Panc1 (cell line): ENCODE measurements around the gene RAPGEF5. TPM values are rescaled to one million over a fixed set of nuclear protein-coding genes. Genes with fewer than 3 reads are reported as not detected.

Experiments used
- ATAC-seq: fragments of 200-7000 bp; cut with Tn5 transposase; 2 replicates; pipeline ENCODE4 v1.9.1; 2020; ENCODE audit warnings: mild to moderate bottlenecking, moderate library complexity
- BruUV-seq: library from RNA; stranded (reverse); fragments of 400-500 nt; replicated peaks from 2 replicates; lab custom pipeline; 2021; lab: Mats Ljungman, UMichigan
- CTCF ChIA-PET: fragments of 300-600 bp; sonication (Branson Sonifier 250); formaldehyde crosslinking; loops from one replicate; lab custom pipeline; 2022; ENCODE audit warnings: antibody characterized with exemption; lab: Charles Lee
- POLR2A ChIA-PET: fragments of 300-600 bp; sonication (Branson Sonifier 250); formaldehyde crosslinking; loops from one replicate; lab custom pipeline; 2022; ENCODE audit warnings: antibody characterized with exemption; lab: Charles Lee
- DNase-seq: peaks from one replicate; pipeline ENCODE4 v3.0.0-alpha.2; 2010; ENCODE audit warnings: low read depth, low spot score
- H3K27ac ChIP-seq: 2 replicates; pipeline ENCODE4 v1.5.1; 2011; ENCODE audit warnings: mild to moderate bottlenecking, low read length, inconsistent platforms
- H3K27me3 ChIP-seq: fragments of 200-500 bp; sonication (Bioruptor generic); 2 replicates; pipeline ENCODE4 v1.6.0; 2014; ENCODE audit warnings: low read length, inconsistent platforms; ENCODE audit not compliant: control insufficient read depth, insufficient read depth
- H3K36me3 ChIP-seq: fragments of 200-500 bp; sonication (Bioruptor generic); 2 replicates; pipeline ENCODE4 v1.5.1; 2014; ENCODE audit warnings: inconsistent platforms, mild to moderate bottlenecking, low read length, moderate library complexity; ENCODE audit not compliant: control insufficient read depth, insufficient read depth
- H3K4me1 ChIP-seq: 2 replicates; pipeline ENCODE4 v1.5.1; 2011; ENCODE audit warnings: inconsistent platforms, mild to moderate bottlenecking, low read length, moderate library complexity; ENCODE audit not compliant: control insufficient read depth, insufficient read depth
- H3K4me3 ChIP-seq, 2 experiments: 2 replicates each; pipeline ENCODE4 v1.5.1; 2011 to 2012; ENCODE audit warnings: low read depth in 2 of 2, low read length in 2 of 2, mild to moderate bottlenecking in 2 of 2, inconsistent platforms in 1 of 2, moderate library complexity in 1 of 2
- H3K9me3 ChIP-seq: fragments of 200-500 bp; sonication (Bioruptor generic); 2 replicates; pipeline ENCODE4 v1.5.1; 2014; ENCODE audit warnings: low read depth, mild to moderate bottlenecking, inconsistent platforms, low read length, moderate library complexity; ENCODE audit not compliant: control insufficient read depth, insufficient read depth
- CTCF ChIP-seq: fragments of 450-650 bp; IDR thresholded peaks from 2 replicates; pipeline ENCODE4 v1.5.1; 2017; ENCODE audit warnings: mild to moderate bottlenecking
- POLR2AphosphoS5 ChIP-seq: IDR thresholded peaks from 2 replicates; pipeline ENCODE4 v1.6.1; 2012; ENCODE audit warnings: mild to moderate bottlenecking, low read depth, low read length, moderate library complexity
- REST ChIP-seq, 2 experiments: IDR thresholded peaks; 2 replicates each; pipeline ENCODE4 v1.6.1; 2011 to 2012; ENCODE audit warnings: low read depth in 2 of 2, control low read depth in 1 of 2, low read length in 1 of 2, mild to moderate bottlenecking in 1 of 2, moderate library complexity in 1 of 2; ENCODE audit not compliant: insufficient read depth in 1 of 2
- SIN3A ChIP-seq: IDR thresholded peaks from 2 replicates; pipeline ENCODE4 v1.6.1; 2012; ENCODE audit warnings: low read depth, mild to moderate bottlenecking, low read length, moderate library complexity, borderline replicate concordance; ENCODE audit not compliant: insufficient read depth
- TCF7L2 ChIP-seq: IDR thresholded peaks from 2 replicates; pipeline ENCODE4 v1.6.1; 2011; ENCODE audit warnings: mild to moderate bottlenecking, low read depth, low read length, inconsistent platforms
- in situ Hi-C: cut with HindIII; loops from 2 replicates; pipeline ENCODE4 v1.10.0; 2016; ENCODE audit warnings: low sequenced_read_pairs, low pct_unique_long_range_greater_than_20kb
- intact Hi-C: fragments of 100-400 bp; cut with micrococcal nuclease; formaldehyde crosslinking; loops from one replicate; pipeline ENCODE4 v1.10.0; 2022; ENCODE audit not compliant: unreplicated experiment
- total RNA-seq: library from RNA; stranded (reverse); gene quantifications from one replicate; pipeline ENCODE4 v1.2.1, GENCODE V29; 2021; ENCODE audit not compliant: unreplicated experiment

Gene RAPGEF5
- total RNA-seq, 1 experiment from 2014 or later = 1.4 TPM

GRCh38 chr7:22256541-22257096 is 100.3 kb downstream of the RAPGEF5 start:
- Histone ChIP-seq H3K4me3 (no peak overlapping the region), H3K4me1 (no peaks in the 10 kb centered on the region), H3K36me3 (no peaks in the 10 kb centered on the region), H3K9me3 (no peaks in the 10 kb centered on the region), H3K27me3 (no peaks in the 10 kb centered on the region), H3K27ac (no peak overlapping the region)
- ATAC-seq (no peak), DNase-seq (no peak)
- in situ Hi-C loops = no loop called here
- ChIA-PET POLR2A (no interaction called here), CTCF (interaction anchor here (0.5 kb wide), 1 partner anchor 95 kb away, joined by 3 read pairs; no protein-coding TSS in a partner anchor)
- TF ChIP-seq POLR2AphosphoS5 (no peak), REST (IDR thresholded peaks at IDR 0.05; ENCODE audit: insufficient read depth in 1 of 2, low read depth in 2 of 2, low read length in 1 of 2) (no peak), CTCF (no peak), SIN3A (no peak), TCF7L2 (no peak)
- no TSS peak for BruUV-seq
- intact Hi-C loops = no loop called here

- Histone ChIP-seq H3K4me3 (no peak overlapping the region), H3K9me3 (no peaks in the 10 kb centered on the region), H3K27me3 (no peaks in the 10 kb centered on the region), H3K4me1 (no peaks in the 10 kb centered on the region), H3K36me3 (no peaks in the 10 kb centered on the region), H3K27ac (no peak overlapping the region)
- intact Hi-C loops = no loop called here
- TF ChIP-seq REST (IDR thresholded peaks at IDR 0.05; ENCODE audit: insufficient read depth in 1 of 2, low read depth in 2 of 2, low read length in 1 of 2) = no peak
- no peak for TF ChIP-seq TCF7L2
- TF ChIP-seq POLR2AphosphoS5 = no peak
- TF ChIP-seq CTCF = no peak
- TF ChIP-seq SIN3A = no peak
- no TSS peak for BruUV-seq
- ChIA-PET CTCF (no interaction called here), POLR2A (no interaction called here)
- in situ Hi-C loops = no loop called here
- no peak for DNase-seq
- ATAC-seq = no peak
Observed at GRCh38 chr7:22255834-22256233, 101.1 kb downstream of the RAPGEF5 start.
